ENCODE data around the gene TMEM106B. TPM values are rescaled to one million over a fixed set of nuclear protein-coding genes. Genes with fewer than 3 reads are reported as not detected.

TMEM106B gene
- total RNA-seq, 2 experiments from 2014 or later = 5.6 to 9.6 TPM

- ChIA-PET POLR2A (interaction anchor here (0.6 kb wide), 1 partner anchor 112 kb away, joined by 4 read pairs; no protein-coding TSS in a partner anchor), CTCF (ENCODE audit: unreplicated experiment) (no interaction called here)
- H4K20me1 ChIP-seq (ENCODE audit: insufficient read depth, low read length) = no peaks in the 10 kb centered on the region
- no peaks in the 10 kb centered on the region for H3K4me1 ChIP-seq (ENCODE audit: insufficient read depth, low read length, poor library complexity, severe bottlenecking)
- H3K9me3 ChIP-seq (ENCODE audit: low read length) = no peaks in the 10 kb centered on the region
- BruUV-seq (replicated peaks) = no TSS peak
- no peaks in the 10 kb centered on the region for H3K9me2 ChIP-seq (ENCODE audit: insufficient read depth, low read length)
- no peak overlapping the region for H2AFZ ChIP-seq (ENCODE audit: low read length)
- no peak overlapping the region for H3K27ac ChIP-seq (ENCODE audit: low read depth, low read length, poor library complexity, severe bottlenecking)
- H3K4me2 ChIP-seq (ENCODE audit: low read length) = no peak overlapping the region
- no peak for DNase-seq (ENCODE audit: low spot score)
- H3K36me3 ChIP-seq (ENCODE audit: insufficient read depth, low read length) = no peaks in the 10 kb centered on the region
- no peak overlapping the region for H3K4me3 ChIP-seq (ENCODE audit: low read depth, low read length, poor library complexity, severe bottlenecking)
- TF ChIP-seq EZH2phosphoT487 (IDR thresholded peaks at IDR 0.05; ENCODE audit: borderline replicate concordance, low read depth, low read length) = no peak
- no peak for TF ChIP-seq CTCF (conservative IDR thresholded peaks at IDR 0.05; ENCODE audit: low read length)
- peaks cover 5% of the 10 kb centered on the region; the same call in 1 of the 2 replicates for H3K79me2 ChIP-seq (ENCODE audit: insufficient read depth, low read depth, low read length)
- intact Hi-C loops (cut with micrococcal nuclease; ENCODE audit: unreplicated experiment) = no loop called here
Measured at GRCh38 chr7:12207046-12207445, 4.0 kb upstream of the TMEM106B start.

GRCh38 chr7:12209221-12209620, 1.9 kb upstream of the TMEM106B start:
- H4K20me1 ChIP-seq (ENCODE audit: insufficient read depth, low read length) = no peaks in the 10 kb centered on the region
- no peak for DNase-seq (ENCODE audit: low spot score)
- CTCF ChIA-PET (ENCODE audit: unreplicated experiment) = no interaction called here
- no peak overlapping the region for H3K4me3 ChIP-seq (ENCODE audit: low read depth, low read length, poor library complexity, severe bottlenecking)
- POLR2A ChIA-PET = no interaction called here
- no TSS peak for BruUV-seq (replicated peaks)
- no peak overlapping the region for H3K27ac ChIP-seq (ENCODE audit: low read depth, low read length, poor library complexity, severe bottlenecking)
- no peaks in the 10 kb centered on the region for H3K9me2 ChIP-seq (ENCODE audit: insufficient read depth, low read length)
- no peak overlapping the region for H3K4me2 ChIP-seq (ENCODE audit: low read length)
- intact Hi-C loops (cut with micrococcal nuclease; ENCODE audit: unreplicated experiment) = no loop called here
- no peaks in the 10 kb centered on the region for H3K9me3 ChIP-seq (ENCODE audit: low read length)
- TF ChIP-seq CTCF (conservative IDR thresholded peaks at IDR 0.05; ENCODE audit: low read length) (no peak), EZH2phosphoT487 (IDR thresholded peaks at IDR 0.05; ENCODE audit: borderline replicate concordance, low read depth, low read length) (no peak)
- no peak overlapping the region for H2AFZ ChIP-seq (ENCODE audit: low read length)
- peaks cover 12% of the 10 kb centered on the region; the same call in 1 of the 2 replicates for H3K79me2 ChIP-seq (ENCODE audit: insufficient read depth, low read depth, low read length)
- no peaks in the 10 kb centered on the region for H3K4me1 ChIP-seq (ENCODE audit: insufficient read depth, low read length, poor library complexity, severe bottlenecking)
- H3K36me3 ChIP-seq (ENCODE audit: insufficient read depth, low read length) = no peaks in the 10 kb centered on the region

GRCh38 chr7:12210179-12211053, 678 bp upstream of the TMEM106B start:
- intact Hi-C loops (cut with micrococcal nuclease; ENCODE audit: unreplicated experiment) = no loop called here
- CTCF ChIA-PET (ENCODE audit: unreplicated experiment) = no interaction called here
- no peaks in the 10 kb centered on the region for H3K9me3 ChIP-seq (ENCODE audit: low read length)
- peaks cover 12% of the 10 kb centered on the region; the same call in 1 of the 2 replicates for H3K79me2 ChIP-seq (ENCODE audit: insufficient read depth, low read depth, low read length)
- POLR2A ChIA-PET = interaction anchor here (1.1 kb wide), 1 partner anchor 21 kb away, joined by 4 read pairs; no protein-coding TSS in a partner anchor
- peak overlapping the region; percentile 65 for H3K4me3 ChIP-seq (ENCODE audit: low read depth, low read length, poor library complexity, severe bottlenecking)
- no peak for DNase-seq (ENCODE audit: low spot score)
- H3K4me1 ChIP-seq (ENCODE audit: insufficient read depth, low read length, poor library complexity, severe bottlenecking) = no peaks in the 10 kb centered on the region
- TF ChIP-seq CTCF (conservative IDR thresholded peaks at IDR 0.05; ENCODE audit: low read length) = no peak
- no peak for TF ChIP-seq EZH2phosphoT487 (IDR thresholded peaks at IDR 0.05; ENCODE audit: borderline replicate concordance, low read depth, low read length)
- no peaks in the 10 kb centered on the region for H3K9me2 ChIP-seq (ENCODE audit: insufficient read depth, low read length)
- H3K4me2 ChIP-seq (ENCODE audit: low read length) = peak overlapping the region; percentile 78
- H3K36me3 ChIP-seq (ENCODE audit: insufficient read depth, low read length) = no peaks in the 10 kb centered on the region
- no peaks in the 10 kb centered on the region for H4K20me1 ChIP-seq (ENCODE audit: insufficient read depth, low read length)
- BruUV-seq (replicated peaks) = no TSS peak
- H3K27ac ChIP-seq (ENCODE audit: low read depth, low read length, poor library complexity, severe bottlenecking) = no peak overlapping the region
- peak overlapping the region; percentile 93 for H2AFZ ChIP-seq (ENCODE audit: low read length)

Data from OCI-LY7 (cell line).